Activated naive CD4-positive, alpha-beta T cell (primary cell): ENCODE measurements around the gene JAM2.

Experiments
- DNase-seq, 4 experiments: peaks; one replicate each; lab custom pipeline; 2025; lab: John Stamatoyannopoulos, UW

The JAM2 gene

DNA sequence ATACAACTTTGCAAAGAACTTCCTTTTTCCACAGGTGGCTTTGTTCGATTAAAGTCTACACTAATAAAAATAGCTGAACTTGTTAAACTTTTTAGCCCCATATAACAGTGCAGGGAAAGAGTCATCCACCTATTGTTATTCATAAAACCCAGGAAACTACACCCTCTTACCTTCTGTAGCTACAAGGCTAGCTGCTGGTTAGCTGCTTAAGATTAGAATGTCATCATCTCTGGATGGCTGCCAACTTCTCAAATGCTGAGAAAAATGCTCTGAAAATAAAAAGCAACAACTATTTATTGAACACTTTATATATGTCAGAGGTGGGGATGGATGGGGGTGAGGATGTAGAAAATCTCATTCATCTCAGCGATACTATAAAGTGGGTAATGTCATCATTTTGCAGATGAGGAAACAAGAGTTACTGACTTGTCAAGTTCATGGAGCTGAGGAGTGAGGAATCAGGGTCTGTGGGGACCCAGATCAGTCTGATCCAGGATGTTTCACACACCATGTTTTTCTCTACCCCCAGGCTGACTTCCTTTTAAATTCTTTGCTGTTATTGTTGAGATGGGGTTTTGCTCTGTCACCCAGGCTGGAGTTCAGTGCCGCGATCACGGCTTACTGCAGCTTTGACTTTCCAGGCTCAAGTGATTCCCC, 78.6 kb downstream of the JAM2 start:
- DNase-seq = no peak

DNA sequence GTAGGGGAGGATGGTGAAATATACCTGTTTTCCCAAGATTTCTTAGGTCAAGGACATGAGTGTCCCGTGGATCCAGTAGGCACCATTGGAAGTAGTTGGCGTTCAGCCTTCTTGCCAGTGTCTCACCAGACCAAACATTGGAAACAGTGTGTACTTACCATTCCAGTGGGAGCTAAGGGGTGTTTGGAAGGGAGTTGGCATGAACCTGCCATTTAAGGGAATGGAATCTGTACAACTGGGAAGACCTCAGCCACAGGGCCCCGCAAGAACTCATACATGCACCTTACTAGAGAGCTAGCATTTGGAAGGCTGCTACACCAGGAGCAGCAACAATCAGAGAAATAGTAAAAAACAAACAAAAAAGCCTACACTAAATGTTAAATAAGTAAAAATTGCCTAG, 82.9 kb downstream of the JAM2 start:
- DNase-seq = no peak

DNA sequence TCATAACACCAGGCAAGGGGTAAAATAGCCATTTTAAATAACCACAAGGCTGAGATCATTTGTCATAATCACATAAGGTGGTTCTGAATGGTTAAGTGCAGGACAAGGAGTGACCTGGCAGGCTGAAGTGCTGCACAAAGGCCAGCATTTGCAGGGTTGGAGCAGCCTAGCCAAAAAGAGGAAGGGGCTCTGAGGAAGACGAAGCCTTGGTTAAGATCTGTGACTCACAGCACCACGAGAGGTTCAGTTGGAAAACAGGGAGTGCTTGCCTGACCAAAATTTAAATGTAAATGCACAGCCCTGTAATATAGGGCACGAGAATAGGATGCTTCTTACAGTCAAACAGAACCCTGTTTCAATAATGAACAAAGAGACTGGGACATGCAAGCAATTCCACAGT, 83.6 kb downstream of the JAM2 start:
- DNase-seq = no peak

DNA sequence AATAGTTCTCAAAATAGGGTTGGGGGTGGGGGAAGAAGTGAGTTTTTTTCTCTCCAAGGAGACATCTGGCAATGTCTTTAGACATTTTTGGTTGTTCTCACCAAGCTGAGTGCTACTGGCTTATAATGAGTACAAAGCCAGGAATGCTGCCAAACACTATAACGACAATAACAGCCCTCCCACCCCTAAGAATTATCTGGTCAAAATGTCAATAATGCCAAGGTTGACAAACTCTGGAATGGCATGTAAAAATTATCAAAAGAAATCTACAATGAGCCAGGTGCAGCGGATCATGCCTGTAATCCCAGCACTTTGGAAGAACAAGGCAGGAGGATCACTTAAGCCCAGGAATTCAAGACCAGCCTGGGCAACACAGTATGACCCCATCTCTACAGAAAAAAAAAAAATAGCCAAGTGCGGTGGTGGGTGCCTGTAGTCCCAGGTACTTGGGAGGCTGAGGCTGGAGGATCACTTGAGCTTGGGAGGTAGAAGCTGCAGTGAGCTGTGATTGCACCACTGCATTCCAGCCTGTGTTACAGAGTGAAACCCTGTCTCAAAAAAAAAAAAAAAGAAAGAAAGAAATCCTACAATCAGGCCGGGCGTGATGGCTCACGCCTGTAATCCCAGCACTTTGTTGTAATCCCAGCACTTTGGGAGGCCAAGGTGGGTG, 93.2 kb downstream of the JAM2 start:
- no peak for DNase-seq

DNA sequence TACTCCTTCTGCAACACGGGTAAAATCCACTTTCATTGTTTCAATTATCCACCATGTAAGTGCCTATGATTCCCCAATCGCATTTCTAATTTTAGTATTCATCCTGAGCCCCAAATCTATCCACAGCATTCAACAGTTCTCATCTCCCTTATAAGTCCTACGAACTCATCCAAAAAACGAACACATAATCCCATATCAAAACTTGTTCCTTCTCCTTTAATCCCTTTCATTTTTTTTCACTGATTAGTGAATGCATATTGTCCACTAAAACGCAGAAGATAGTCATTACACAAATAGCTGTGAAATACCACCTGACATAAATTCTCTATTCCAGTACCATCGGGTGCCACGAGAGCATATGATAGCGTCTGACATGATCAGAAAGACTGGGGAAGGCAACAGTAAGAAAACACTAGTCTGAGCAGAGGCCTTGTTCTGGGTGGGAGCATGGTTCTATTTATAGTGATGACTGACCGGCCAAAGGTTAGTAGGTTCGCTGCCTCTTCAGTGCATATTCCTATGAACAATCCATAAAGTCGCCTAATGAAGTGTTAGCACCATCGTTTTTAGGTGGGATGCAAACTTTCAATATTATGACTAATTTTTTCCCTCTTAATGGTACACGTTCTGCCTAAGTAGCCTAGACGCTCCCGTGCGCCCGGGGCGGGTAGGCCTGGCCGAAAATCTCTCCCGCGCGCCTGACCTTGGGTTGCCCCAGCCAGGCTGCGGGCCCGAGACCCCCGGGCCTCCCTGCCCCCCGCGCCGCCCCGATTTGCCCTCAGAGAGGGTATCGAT, 95.0 kb downstream of the JAM2 start:
- peak in 2 of 4 experiments; percentile 39 to 57 for DNase-seq

DNA sequence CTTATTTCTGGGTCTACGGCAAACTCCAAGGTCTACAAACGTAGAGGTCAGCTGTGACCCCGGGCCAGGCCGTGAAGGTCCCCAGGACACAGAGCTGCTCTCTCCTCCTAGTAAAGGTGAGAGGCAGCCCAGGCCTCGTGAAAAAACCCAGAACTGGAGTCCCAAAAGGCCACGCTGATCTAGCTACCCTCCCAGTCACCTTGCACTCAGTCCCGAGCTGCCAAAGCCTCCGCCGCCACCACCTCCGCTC, 95.5 kb downstream of the JAM2 start:
- no peak for DNase-seq

DNA sequence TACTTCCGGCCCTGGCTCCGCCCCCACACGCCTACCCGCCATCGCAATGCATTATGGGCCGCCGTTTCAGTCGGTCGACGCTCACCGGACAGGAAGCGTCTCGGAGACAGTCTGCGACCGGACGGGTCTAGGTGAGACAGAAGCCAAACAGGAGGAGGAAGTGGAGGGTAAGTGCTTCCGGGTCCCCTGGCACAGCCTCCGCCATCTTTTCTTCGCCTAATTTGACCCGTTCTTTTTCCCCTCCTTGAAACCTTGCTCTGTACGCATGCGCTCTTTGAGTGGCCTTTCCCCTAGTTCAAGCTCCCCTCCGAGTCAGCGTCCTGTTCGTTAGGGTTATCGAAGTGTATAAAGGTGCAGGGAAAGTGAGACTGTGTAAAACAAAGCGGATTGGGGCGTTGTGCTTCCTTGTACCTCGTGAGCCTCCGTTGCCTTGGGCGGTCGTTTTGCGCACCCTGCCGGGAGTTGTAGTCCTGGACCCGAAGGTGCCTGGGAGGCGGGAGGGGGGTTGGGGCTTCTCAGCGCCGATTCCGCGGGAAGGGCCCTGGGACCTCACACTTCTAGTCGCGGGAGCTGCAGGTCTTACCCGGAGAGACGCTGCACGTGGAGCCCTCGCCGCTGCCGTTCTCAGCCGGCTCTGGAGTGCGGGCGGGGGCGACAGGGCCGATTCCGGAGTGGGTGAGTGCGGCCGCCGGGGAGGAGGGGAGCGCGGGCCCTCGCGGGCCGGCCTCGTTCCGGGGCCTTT, 96.0 kb downstream of the JAM2 start, which contains the start of the genes ATP5PF and GABPA:
TSS of gene ATP5PF (minus strand) at position 1 of the 742 bp plus-strand sequence. CDS start 5,110 bp downstream, outside the sequence.
TSS of gene GABPA (plus strand) at position 69 of the 742 bp plus-strand sequence. CDS start 6,627 bp downstream, outside the sequence.
- DNase-seq = peak; percentile 90 to 97 (median 95)

DNA sequence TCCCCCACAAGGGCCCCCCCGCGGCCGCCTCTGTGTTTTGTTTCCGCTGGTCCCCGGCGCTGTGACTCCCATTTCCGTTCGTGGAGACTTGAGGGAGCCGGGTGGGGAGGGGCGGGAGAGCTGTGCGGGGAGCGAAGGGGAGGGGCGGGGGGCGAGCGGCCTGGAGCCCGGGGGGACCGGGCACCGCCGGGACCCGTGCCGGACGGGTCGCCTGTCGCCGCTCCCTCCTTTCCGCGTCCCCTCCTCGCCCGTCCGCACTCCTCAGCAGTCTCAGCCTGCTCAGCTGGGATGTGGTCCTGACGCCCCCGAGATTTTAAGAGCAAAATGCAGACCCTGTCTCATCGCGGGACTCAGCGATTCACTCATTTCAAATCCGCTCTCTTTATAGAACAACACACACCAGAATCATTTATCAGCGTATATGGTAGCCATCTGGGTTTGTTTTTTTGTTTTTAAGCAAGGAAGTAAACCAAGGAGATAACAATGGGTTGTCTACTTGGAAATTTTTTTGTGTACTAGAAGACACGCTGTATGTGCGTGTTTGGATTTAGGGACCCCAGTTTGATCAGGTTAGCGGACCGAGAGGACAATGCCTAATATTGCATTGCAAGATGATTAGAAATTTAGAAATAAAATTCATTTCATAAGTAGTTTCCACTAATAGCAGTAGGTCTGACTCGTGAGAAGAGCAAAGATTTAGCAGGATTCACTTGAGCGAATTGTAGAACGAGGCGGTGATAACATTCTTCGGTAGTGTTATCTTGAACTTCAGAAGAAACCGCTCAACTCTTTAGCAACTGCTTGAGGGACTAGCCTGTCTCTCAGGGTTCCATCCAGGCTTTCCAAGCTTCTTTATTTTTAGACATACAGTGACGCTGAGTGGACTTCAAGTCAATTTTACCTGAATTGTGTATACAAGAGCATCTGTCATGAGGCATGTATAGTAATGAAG, 96.9 kb downstream of the JAM2 start:
- peak in 2 of 4 experiments; percentile 55 to 71 for DNase-seq

DNA sequence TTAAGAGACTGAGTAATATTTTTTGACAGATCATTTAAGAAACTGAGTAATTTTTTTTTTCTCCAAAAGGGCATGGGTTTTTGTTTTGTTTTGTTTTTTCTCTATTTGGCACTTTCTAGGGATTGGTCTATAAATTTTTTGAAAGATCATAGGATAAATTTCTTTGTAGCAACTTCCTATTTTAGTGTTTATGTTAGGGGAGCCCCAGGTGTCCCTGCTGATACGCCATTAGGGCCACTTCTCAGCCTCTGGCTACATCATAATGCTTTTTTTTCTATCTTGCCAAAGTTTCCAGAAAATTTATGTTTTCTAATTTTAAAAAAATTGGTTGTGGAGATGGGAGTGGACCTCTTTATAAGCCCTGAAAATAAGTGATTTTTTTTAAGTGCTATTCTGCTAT, 98.4 kb downstream of the JAM2 start:
- DNase-seq = no peak

DNA sequence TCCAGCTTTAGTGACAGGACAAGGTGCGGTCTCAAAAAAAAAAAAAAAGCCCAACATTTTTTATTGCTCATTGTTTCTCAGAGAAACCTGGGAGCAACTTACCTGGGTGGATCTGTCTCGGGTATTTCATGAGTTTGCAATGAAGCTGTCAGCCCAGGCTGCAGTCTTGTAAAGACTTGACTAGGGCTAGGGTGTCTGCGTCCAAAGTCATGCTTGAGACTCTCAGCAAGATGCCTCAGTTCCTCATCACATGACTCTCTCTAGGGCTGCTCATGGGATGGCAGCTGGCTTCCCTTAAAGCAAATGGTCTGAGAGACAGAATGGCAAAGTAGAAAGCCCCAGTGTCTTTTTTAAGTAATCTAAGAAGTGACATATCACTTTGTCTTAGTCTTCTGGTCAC, 103.8 kb downstream of the JAM2 start:
- no peak for DNase-seq

DNA sequence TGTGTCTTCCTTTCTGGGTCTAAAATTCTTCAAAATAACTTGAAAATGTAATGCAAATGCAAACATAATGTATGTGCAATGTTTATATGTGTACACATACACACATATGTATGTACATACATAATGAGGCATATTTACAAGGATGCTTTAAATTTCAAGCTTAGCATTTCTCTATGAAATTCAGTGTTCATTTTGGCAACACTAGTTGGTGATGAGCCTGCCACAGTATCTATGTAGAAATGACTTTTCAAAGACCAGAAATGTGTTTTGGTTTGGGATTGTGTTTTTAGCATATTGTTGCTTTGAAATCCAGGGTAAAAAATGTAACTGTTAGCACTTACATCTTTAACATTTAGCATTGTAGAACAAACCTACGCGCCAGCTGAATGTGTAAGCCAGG, 105.8 kb downstream of the JAM2 start:
- DNase-seq = no peak

DNA sequence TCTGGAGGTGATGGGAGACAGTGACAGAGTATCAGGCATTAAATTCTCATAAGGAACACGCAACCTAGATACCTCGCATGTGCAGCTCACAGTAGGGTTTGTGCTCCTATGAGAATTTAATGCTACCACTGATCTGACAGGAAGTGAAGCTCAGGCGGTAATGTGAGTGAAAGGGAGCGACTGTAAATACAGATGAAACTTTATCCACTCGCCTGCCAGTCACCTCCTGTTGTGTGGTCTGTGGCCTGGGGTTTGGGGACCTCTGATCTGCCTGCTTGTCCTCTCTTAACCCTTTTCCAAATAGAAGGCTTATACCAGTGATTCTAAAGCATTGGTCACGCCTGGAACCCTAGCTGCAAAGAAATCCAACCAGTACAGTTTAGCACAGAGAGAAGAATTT, 111.0 kb downstream of the JAM2 start:
- no peak for DNase-seq

DNA sequence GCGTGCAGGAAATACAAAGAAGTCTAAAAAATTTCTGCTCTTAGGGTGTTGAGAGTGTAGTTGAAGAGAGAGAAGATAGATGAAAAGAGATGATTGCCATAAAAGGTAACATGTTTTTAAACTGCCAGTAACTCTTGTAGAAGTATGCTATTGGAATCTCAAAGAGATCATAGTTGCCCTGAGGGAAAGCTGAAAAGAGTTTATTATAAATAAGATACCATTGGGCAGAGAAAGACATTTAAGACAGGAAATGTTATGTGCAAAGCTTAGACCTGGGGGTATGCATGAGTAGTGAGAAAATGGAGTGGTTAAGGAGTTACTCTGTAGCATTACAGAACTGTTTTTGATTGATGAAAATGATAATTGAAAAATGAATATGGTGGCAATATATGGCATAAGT, 113.4 kb downstream of the JAM2 start:
- DNase-seq = no peak

DNA sequence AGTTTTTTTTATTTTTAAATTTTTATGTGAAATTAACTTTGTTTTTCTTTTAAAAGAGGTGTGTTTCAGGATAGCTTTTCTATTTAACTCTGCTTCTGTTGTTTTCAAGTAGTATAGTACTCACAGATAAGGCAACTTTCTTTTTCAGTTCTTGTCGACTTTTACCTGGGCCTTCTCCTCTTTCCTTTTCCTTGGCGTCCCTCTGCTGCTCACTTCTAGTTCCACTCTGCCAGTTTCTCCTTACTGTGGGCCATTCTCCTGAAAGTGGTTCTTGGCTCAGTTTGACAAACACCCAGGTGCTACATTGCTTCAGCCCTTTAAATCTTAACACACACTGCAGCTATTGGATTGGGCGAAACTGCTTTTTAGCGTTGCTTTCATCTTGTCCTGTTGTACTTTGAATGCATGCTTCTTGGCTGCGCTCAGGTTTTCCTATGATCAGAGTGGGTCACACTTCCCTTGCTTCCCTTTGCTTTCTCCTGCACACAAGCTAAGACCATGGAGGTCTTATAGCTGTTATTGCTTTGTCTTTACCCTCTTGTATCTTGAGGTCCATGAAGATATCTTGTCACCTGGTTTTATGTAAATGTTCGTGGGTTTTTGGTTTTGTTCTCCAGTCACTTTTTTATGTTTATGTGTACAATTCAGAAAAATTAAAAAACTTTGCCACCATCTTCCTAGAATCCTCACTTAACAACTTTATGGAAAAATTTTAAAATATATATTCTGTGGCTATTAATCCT, 117.3 kb downstream of the JAM2 start:
- DNase-seq = no peak

DNA sequence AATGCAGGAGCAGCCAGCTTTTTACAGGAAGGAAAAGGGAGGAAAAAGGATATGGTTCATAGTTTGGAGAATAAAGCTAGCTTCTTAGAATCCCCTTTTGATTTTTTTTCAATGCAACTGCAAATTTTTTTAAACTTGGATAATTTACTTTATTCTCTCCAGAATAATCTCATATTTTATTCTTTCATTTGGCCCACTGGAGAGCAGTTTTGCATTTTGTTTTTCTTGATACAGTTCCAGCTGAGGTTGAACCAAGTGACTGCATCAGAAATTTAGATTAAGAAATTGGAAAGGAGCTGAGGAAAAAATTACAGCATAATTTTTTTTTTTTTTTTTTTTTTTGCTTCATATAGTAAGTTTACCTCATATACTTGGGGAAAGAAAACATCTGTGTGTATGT, 118.5 kb downstream of the JAM2 start:
- no peak for DNase-seq

DNA sequence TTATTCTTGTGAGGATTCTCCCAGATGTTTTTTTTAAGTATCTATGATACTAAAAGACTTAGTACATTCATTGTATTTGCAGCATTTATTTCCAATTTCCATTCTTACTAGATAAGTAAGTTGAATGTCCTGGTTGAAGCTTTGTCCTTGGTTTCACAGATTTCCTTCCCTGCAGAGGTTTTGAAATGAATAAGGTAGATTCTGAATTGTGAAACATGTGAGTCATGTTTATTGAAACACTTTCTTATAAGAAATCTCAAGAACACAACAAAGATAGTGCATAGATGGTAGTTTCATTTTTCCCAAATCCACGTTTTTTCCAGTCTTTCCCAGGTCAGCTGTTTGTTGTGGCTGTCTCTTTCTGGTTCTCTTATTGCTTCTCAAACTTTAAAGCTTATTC, 120.5 kb downstream of the JAM2 start:
- no peak for DNase-seq

DNA sequence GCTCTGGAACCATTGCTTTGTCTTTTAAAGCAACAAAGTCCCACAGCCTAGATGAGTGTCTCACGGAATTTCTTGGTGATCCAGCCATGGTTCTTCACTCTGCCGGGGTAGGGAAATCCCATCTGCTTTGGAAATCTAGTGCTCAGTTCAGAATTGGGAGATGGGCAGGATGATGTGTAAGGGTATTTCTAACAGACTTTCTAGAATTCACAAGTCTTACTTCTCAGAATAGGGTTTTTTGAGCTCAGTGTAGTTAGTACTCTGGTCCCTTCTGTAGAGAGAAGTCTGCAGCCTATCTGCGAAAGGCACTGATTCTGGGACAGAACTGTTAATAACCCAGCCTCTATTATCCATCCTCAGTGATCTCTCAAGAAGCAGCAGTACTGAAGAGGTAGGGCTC, 121.0 kb downstream of the JAM2 start:
- DNase-seq = no peak

DNA sequence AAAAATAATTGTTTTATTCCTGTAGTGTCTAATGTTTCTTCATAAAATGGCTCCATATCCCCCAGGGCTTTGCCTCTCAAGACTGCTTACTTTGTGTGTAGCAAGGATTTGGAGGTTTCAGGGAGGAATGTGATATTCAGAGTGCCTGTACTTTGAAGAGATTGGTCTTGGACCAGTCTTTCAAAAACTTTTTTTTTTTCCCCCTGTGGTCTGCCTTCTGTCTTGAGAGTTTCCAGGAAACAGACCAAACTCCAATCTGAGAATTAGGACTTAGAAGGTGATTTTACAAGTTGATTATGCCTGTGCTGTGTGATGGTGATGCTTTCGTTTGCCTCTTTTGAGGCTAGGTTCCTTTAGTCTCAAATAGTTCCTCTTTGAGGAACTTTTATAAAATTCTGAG, 121.6 kb downstream of the JAM2 start:
- no peak for DNase-seq

DNA sequence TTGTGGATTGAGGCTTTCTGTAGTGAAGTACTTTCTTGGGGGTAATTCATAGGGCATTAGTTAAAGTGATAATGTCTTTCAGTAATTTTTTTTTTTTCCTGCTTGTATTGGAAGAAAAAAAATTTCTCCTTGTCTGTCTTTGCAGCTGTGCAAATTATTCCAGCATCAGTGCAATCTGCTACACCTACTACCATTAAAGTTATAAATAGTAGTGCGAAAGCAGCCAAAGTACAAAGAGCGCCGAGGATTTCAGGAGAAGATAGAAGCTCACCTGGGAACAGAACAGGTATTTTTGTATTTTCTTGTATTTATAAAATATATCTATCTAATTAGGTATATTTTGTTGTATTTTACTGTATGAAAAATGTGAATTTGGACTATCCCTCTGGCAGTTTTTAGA, 125.0 kb downstream of the JAM2 start:
- no peak for DNase-seq
